ENCODE results near the gene GJD3.
A peak's percentile ranks its signal among the peaks of the same experiment; 100 is the strongest.

The GJD3 gene

DNA sequence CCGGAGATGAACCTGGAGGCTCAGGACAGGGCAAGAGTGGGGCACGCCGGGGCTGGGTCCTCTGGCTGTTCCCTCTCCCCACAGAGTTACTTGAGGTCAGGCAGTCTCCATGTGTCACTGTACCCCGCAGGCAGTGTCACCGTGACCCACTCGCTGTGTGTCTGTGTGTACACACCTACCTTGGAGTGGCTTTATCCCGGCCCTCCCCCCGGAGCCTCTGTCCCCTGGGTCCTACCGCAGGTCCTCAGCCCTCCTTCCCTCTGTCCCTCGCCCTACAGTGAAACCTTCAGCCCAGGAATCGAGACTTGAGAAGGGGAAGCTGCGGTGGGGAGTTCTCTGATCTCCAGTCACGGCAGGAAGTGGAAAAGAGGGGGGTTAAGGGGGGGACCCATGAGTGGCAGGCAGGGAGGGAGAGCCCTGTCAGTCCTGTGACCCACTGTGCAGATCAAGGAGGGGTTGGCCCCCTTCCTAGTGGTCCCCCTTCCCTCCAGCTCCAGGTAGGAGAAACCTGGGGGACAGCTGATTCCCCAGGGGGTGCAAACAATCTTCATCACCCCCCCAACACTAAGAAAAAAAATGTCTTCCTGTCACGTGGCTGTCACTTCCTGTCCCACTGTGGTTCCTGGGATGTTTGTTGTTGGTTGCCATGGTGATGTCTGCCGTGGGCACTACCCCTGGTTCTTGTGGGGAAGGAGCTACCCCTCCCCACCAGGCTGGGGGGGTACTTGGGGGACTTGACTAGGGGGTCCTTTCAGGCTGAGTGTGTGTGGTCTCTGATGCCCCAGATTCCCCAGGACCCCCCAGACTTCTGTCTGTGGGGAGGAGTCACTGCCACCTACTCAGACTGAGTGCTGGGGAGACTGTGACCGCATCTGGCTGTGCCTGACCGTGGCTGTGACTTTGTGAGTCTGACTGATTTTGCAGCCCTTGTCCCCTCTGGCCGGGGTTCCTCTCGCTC lies 41.9 kb downstream of the GJD3 start:
- DNase-seq (ENCODE audit: low read depth) = peak; percentile 77

DNA sequence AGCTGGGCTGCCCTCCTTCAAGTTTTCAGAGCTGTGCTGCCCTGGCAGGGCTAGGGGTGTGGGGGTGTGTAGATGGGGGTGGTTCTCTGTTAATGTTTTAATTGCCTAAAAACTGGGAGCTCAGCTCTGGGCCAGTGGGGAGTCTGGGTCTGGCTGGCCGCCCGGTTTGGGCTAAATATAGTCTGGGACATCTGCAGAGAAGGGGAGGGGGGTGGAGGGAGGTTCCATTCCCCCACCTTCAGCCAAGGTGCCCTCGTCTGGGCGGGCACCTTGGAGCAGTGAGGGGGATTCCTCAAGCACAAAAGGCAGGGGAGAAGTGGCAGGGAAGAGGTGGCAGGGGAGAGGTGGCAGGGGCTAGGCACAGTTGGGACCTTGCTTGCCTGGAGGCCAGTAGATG lies 42.6 kb downstream of the GJD3 start:
- DNase-seq (ENCODE audit: low read depth) = no peak

DNA sequence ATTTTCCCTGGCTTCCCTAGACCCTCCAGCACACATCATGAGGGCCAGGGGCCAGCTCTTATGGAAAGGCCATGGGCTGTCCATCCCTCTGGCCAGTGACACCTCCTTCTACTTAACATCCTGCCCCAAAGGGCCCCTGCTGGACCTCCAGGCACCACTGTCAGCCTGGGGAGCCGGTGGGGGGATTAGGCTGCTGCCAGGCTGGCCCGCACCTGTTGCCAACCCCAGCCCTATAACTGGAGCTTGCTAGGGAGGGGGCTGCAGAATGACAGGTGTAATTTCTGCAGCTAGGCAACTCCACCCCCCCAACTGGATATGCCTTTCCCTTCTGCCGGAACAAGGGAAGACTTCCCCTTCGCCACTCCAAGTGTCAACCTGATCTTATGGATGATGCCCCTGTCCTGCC lies 43.0 kb downstream of the GJD3 start:
- DNase-seq (ENCODE audit: low read depth) = no peak

DNA sequence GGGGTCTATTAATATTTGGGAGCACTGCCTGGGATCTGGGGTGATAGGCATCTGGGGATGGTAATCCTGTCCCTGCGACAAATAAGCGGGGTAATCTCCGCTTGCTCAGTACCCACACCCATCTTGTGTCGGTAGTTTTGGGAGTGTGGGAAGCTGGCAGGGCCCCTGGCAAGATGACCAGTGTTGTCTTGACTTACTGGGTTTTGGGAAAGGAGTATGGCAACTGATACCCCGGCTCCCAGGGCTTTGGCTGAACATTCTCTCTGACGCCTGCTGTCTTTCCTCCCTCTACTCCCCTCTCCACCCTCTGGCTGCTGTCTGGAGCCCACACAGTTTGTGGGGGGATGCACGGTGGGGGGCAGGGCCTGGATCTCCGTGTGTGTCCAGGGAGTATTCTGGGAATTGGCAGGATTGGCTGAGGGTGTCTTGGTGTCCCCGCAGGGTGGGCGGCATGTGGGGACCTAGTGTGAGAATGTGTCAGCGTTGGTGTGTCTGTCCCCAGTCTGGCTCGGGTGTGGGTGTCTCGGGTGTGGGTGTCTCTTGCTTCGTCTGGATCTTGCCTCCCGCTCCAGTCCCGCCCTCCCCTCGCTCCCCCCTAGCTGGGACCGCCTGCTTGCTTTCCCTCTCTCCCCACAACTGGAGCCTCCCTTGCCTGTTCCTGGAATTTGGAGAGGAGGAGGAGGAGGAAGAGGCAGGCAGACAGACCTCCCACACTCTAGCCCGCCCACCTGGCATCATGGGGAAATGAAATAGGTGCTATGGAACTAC lies 43.6 kb downstream of the GJD3 start:
- no peak for DNase-seq (ENCODE audit: low read depth)

- peak; percentile 50 for DNase-seq (ENCODE audit: low read depth)
Observed at GRCh38 chr17:40319651-40320540, 44.6 kb downstream of the GJD3 start.

- DNase-seq (ENCODE audit: low read depth) = no peak
Observed at GRCh38 chr17:40318830-40319391, 45.6 kb downstream of the GJD3 start.

GRCh38 chr17:40317880-40318829 lies 46.4 kb downstream of the GJD3 start:
- peak; percentile 85 for DNase-seq (ENCODE audit: low read depth)

GRCh38 chr17:40317345-40317873 lies 47.1 kb downstream of the GJD3 start:
- no peak for DNase-seq (ENCODE audit: low read depth)

DNA sequence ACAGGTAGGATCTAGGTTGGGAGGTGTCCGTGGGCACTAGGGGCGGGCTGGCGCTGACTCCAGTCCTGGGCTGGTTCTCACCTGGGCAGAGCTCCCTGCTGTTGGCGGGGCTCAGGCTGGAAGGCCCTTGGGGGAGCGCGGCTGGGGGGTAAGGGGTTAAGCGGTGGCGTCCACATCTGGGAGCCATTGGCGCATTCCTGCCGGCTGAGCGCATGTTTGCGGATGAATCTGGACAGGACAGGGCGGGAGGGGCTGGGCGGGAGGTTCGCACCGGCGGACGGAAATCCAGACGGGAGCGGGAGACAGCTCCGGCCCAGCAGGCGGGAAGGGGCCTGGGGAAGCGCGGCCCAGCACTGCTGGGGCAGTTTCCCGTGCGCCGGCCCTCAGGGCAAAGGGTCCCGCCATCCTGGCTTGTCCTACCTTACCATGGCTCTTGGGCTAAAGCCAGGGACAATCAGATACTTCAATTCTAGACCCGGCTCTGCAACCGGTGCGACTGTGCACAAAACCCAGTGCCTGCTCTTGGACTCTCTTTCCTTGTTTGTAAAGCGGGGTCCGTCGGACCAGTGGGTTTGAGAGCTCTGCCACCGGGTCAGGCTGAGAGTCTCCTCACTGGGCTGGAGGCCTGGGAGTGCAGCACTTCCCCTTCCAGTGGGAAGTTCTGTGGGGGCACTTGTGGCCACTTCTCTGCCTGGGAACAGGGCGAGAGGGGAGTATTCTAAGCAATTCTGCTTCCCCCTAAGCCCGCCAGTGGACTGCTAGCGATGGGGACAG lies 47.8 kb downstream of the GJD3 start:
- no peak for DNase-seq (ENCODE audit: low read depth)

DNA sequence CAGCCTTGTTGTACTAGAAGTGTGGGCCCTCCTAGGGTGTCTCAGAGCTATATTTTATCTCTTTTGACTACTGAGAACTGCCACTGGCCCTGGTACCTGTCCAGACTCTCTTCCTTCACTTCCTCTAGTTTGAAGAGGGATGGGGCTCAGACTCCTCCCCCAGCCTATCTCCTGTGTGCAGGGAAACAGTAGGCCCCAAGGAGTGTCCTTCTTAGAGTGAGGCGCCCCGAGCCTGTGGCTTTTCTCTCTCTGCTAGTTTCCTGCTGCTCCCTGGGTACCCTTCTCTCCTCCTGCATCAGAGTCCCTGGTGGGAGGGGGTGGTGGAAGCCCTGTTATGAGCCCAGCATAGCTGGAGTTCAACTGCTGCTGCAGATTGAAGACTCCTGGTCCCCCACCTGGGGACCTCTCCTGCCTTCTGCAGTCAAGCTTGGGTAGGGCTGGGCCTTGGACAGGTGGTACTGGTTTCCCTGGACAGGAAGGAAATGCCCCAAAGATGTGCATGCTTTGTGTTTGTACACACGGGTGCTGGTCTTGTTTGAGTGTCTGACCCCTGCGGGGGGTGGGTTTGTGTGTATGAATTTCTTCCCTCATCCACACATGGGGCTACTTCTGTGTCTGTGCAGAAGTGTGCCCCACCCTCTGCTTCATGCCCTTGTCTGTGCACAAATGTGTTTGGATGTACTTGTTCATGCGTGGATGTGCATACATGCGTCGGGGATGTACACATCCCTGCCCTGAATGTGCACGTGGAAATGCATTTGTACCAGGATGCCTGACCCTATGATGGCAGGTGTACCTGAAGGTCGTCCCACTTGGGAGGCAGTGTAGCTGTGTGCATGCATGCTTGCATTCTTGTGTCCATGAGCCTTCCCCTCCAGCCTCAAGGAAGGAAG lies 48.6 kb downstream of the GJD3 start:
- DNase-seq (ENCODE audit: low read depth) = no peak

DNA sequence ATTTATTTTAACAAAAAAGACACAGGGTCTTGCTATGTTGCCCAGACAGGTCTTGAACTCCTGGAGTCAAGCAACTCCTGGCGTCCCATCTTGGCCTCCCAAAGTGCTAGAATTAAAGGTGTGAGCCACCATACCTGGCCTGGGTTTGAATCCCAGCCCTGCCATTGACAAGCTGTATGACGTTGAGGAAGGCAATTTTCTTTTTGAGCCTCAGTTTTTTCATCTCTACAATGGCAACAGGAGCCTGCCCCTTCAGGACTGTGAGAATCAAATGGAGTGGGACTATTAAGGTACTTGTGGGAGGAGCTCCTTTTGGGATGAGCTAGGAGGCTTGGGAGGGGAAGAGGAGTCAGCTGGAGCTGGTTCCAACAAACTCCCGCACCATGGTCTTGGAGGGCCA lies 49.3 kb downstream of the GJD3 start:
- no peak for DNase-seq (ENCODE audit: low read depth)

- DNase-seq (ENCODE audit: low read depth) = peak; percentile 75
Observed at GRCh38 chr17:40314584-40314956, 50.0 kb downstream of the GJD3 start.

DNA sequence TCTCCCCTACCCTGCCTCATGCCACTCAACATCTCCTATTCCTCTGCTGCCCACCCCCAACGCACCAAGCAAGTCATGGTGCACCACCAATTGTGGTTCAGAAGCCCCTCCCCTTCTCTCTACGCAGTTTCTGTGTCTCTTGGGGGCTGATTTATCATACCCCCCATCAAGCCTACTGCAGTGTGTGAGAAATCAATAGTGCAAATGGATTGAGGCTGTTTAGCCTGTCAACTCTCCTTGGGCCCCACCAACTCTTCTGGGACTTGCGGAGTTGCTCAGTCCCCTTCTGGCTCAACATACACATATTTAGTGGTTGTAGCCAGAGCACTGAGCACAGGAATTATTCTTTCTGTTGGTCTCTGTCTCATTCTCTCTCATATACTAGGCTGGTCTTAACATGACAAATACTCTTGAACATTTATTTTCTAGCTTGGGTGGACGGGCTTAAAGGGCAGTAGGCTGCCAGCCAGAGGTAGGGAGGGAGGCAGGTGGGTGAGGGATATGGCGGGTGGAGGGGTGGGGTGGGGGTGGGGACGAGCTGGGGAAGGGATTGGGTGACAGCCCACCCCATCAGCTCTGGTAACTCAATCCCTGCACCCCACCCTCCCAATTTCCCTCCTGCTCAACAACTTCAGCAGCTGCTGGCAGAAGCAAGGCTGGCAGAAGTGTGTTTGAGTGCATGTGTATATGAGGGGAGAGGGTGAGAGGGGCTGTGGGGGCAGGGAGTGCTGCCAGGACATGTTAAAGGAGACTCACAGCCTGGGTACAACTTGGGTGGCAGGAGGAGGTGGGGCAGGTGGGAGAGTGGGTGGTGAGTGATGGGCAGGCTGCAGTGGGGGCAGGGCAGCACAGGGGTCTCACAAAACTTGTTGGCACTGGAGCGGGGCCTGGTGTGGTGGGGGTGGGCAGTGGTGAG lies 50.6 kb downstream of the GJD3 start:
- DNase-seq (ENCODE audit: low read depth) = no peak
